NCI-H748 (cell line): ENCODE data around the gene CAPN5.

Source experiments
- DNase-seq: peaks from one replicate; lab custom pipeline; 2025; ENCODE audit not compliant: unreplicated experiment; lab: John Stamatoyannopoulos, UW

Gene CAPN5

GRCh38 chr11:77146261-77147035, 79.7 kb downstream of the CAPN5 start:
- no peak for DNase-seq

- no peak for DNase-seq
Observed at GRCh38 chr11:77147036-77147315, 80.2 kb downstream of the CAPN5 start.

GRCh38 chr11:77147668-77148321, 81.0 kb downstream of the CAPN5 start:
- DNase-seq: peak; percentile 76

- DNase-seq: no peak
Observed at GRCh38 chr11:77148963-77149715, 82.4 kb downstream of the CAPN5 start.

GRCh38 chr11:77149716-77150392, 83.1 kb downstream of the CAPN5 start:
- DNase-seq: no peak

- DNase-seq: no peak
Observed at GRCh38 chr11:77150836-77151235, 84.1 kb downstream of the CAPN5 start.

GRCh38 chr11:77151804-77152509, 85.2 kb downstream of the CAPN5 start:
- DNase-seq: no peak

GRCh38 chr11:77152846-77153245, 86.1 kb downstream of the CAPN5 start:
- no peak for DNase-seq

- DNase-seq: no peak
Observed at GRCh38 chr11:77153276-77154185, 86.8 kb downstream of the CAPN5 start.

GRCh38 chr11:77154381-77155081, 87.8 kb downstream of the CAPN5 start:
- no peak for DNase-seq

GRCh38 chr11:77155082-77155475, 88.3 kb downstream of the CAPN5 start:
- DNase-seq: no peak

GRCh38 chr11:77155556-77156130, 88.9 kb downstream of the CAPN5 start:
- DNase-seq: no peak

- DNase-seq: no peak
Observed at GRCh38 chr11:77156396-77157195, 89.8 kb downstream of the CAPN5 start.

GRCh38 chr11:77158041-77158695, 91.4 kb downstream of the CAPN5 start:
- DNase-seq: no peak

- DNase-seq: no peak
Observed at GRCh38 chr11:77159219-77159936, 92.6 kb downstream of the CAPN5 start.

- no peak for DNase-seq
Observed at GRCh38 chr11:77159937-77160495, 93.2 kb downstream of the CAPN5 start.

GRCh38 chr11:77163271-77163670, 96.5 kb downstream of the CAPN5 start:
- no peak for DNase-seq
